ENCODE data around the gene KRT4.

KRT4 gene

DNA sequence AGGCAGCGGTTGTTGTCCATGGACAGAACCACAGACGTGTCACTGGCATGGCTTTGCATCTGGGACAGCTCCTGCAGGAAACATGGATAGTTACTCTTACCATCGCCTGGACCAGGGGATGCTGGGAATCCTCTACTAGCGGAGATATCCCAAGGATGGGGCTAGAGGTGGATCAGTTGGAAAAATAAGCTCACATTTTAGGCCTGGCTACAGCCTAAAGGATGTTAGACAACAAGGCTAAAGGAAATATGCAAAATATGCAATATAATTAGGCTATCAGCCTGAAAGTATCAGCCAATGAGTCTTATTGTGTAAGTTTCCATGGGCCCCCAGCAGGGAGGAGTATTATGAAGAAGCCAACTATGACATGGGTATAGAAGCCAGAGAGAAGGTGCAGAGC is 41.7 kb downstream of the KRT4 start:
- H4K91ac ChIP-seq (ENCODE audit: low read depth, low read length, poor library complexity), result no peak overlapping the region
- whole genome bisulfite sequencing, 2 donors (ENCODE audit: extremely low coverage in 2 of 2, insufficient read length in 2 of 2, insufficient replicate concordance in 1 of 2), result no CpG with 5 or more reads among the region's 4 CpGs
- H3K79me1 ChIP-seq (ENCODE audit: low read depth, low read length), result no peaks in the 10 kb centered on the region

DNA sequence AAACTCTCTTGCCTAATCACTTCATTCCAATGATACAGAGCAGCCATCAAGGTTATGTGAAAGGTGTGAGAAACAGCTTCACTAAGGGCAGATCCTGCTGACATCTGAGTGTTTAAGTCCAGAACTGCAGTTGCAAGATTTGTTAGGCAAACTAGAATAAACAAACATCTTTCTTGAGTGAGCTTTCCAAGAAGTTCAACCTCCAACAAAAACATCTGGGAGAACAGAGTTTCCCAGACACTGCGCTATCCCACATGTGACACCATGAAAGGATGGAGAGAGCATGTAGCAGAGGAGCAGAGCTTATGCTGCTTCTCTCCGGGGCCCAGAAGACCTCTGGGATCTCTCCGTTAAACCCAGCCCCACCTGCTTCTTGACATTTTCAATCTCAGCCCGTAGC is 42.4 kb downstream of the KRT4 start:
- Histone ChIP-seq H3K18ac (ENCODE audit: low read length) (no peak overlapping the region), H2BK12ac (ENCODE audit: low read length) (no peak overlapping the region), H3K4me2 (ENCODE audit: insufficient read depth, low read length, poor library complexity, severe bottlenecking) (no peak overlapping the region), H3K4ac (ENCODE audit: low read length) (no peak overlapping the region), H4K91ac (ENCODE audit: low read depth, low read length, poor library complexity) (no peak overlapping the region), H3K14ac (ENCODE audit: low read length) (no peak overlapping the region), H3K23ac (ENCODE audit: low read depth, low read length, poor library complexity) (no peak overlapping the region), H3K27ac (replicated peaks; ENCODE audit: low read length) (no peak overlapping the region), H3K9ac (ENCODE audit: low read depth, low read length, poor library complexity) (no peak overlapping the region), H2BK15ac (ENCODE audit: low read length) (no peak overlapping the region), H3K79me1 (ENCODE audit: low read depth, low read length) (no peaks in the 10 kb centered on the region), H2AFZ (ENCODE audit: low read length) (no peak overlapping the region), H3K4me1 (ENCODE audit: control insufficient read depth in 2 of 2, insufficient read depth in 1 of 2, low read depth in 1 of 2, low read length in 2 of 2) (peaks cover 0 to 3% of the 10 kb centered on the region in 2 donors), H4K8ac (ENCODE audit: low read depth, low read length) (no peak overlapping the region), H3K36me3 (replicated peaks in 1 of 2; ENCODE audit: control insufficient read depth in 2 of 2, insufficient read depth in 2 of 2, low read length in 2 of 2) (no peaks in the 10 kb centered on the region), H3K27me3 (ENCODE audit: control insufficient read depth in 3 of 3, insufficient read depth in 3 of 3, low read depth in 1 of 3, low read length in 3 of 3) (peaks cover 0 to 7% (median 0%) of the 10 kb centered on the region in 3 experiments), H3K9me3 (replicated peaks in 1 of 2; ENCODE audit: control insufficient read depth in 2 of 2, insufficient read depth in 1 of 2, low read depth in 1 of 2, low read length in 2 of 2) (peaks cover 0 to 2% of the 10 kb centered on the region in 2 donors), H2BK5ac (ENCODE audit: low read length) (no peak overlapping the region), H3K4me3 (ENCODE audit: low read length in 2 of 2) (no peak overlapping the region), H2BK120ac (ENCODE audit: low read depth, low read length) (no peak overlapping the region), H2AK5ac (ENCODE audit: low read depth, low read length) (no peak overlapping the region)
- no peak for DNase-seq (ENCODE audit: low spot score)
- WGBS, 2 donors (ENCODE audit: extremely low coverage in 2 of 2, insufficient read length in 2 of 2, insufficient replicate concordance in 1 of 2), result no CpG with 5 or more reads among the region's 4 CpGs

More for the DNA sequence above, 41.7 kb downstream of the KRT4 start:
- H3K36me3 ChIP-seq (replicated peaks in 1 of 2; ENCODE audit: control insufficient read depth in 2 of 2, insufficient read depth in 2 of 2, low read length in 2 of 2), result no peaks in the 10 kb centered on the region
- no peak overlapping the region for H2BK15ac ChIP-seq (ENCODE audit: low read length)
- peak overlapping the region in 1 of 2 donors; percentile 6 for H3K4me3 ChIP-seq (ENCODE audit: low read length in 2 of 2)
- H3K4me1 ChIP-seq (ENCODE audit: control insufficient read depth in 2 of 2, insufficient read depth in 1 of 2, low read depth in 1 of 2, low read length in 2 of 2), result peaks cover 0 to 3% of the 10 kb centered on the region in 2 donors
- H2BK5ac ChIP-seq (ENCODE audit: low read length), result no peak overlapping the region
- H3K14ac ChIP-seq (ENCODE audit: low read length), result no peak overlapping the region
- no peak overlapping the region for H3K4ac ChIP-seq (ENCODE audit: low read length)
- H3K18ac ChIP-seq (ENCODE audit: low read length), result peak overlapping the region; percentile 35
- no peak overlapping the region for H2AFZ ChIP-seq (ENCODE audit: low read length)
- no peak overlapping the region for H4K8ac ChIP-seq (ENCODE audit: low read depth, low read length)
- H2AK5ac ChIP-seq (ENCODE audit: low read depth, low read length), result no peak overlapping the region
- H3K23ac ChIP-seq (ENCODE audit: low read depth, low read length, poor library complexity), result no peak overlapping the region
- peaks cover 0 to 7% (median 0%) of the 10 kb centered on the region in 3 experiments for H3K27me3 ChIP-seq (ENCODE audit: control insufficient read depth in 3 of 3, insufficient read depth in 3 of 3, low read depth in 1 of 3, low read length in 3 of 3)
- H3K27ac ChIP-seq (replicated peaks; ENCODE audit: low read length), result no peak overlapping the region
- no peak overlapping the region for H2BK120ac ChIP-seq (ENCODE audit: low read depth, low read length)
- no peak for DNase-seq (ENCODE audit: low spot score)
- H3K9me3 ChIP-seq (replicated peaks in 1 of 2; ENCODE audit: control insufficient read depth in 2 of 2, insufficient read depth in 1 of 2, low read depth in 1 of 2, low read length in 2 of 2), result peaks cover 0 to 2% of the 10 kb centered on the region in 2 donors
- H3K4me2 ChIP-seq (ENCODE audit: insufficient read depth, low read length, poor library complexity, severe bottlenecking), result no peak overlapping the region
- H2BK12ac ChIP-seq (ENCODE audit: low read length), result no peak overlapping the region
- H3K9ac ChIP-seq (ENCODE audit: low read depth, low read length, poor library complexity), result no peak overlapping the region

DNA sequence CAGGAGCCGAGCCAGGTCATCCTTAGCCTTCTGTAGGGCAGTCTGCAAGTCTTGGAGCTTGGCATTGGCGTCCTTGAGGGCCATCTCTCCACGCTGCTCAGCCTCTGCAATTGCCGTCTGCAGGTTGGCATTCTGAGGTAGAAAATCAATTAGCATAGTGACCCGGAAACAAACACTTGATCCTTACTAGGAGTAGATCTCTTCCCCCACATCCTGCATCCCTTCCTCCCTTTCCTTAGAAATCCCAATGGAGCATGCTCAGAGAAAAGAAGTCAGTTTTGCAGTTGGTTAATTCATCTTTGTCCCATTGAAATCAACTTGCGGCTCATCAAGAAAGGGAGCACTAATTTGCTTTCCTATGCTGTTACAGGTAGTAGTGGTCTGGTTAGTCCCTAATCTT is 42.8 kb downstream of the KRT4 start:
- H3K36me3 ChIP-seq (replicated peaks in 1 of 2; ENCODE audit: control insufficient read depth in 2 of 2, insufficient read depth in 2 of 2, low read length in 2 of 2), result no peaks in the 10 kb centered on the region
- H2AK5ac ChIP-seq (ENCODE audit: low read depth, low read length), result no peak overlapping the region
- H3K23ac ChIP-seq (ENCODE audit: low read depth, low read length, poor library complexity), result no peak overlapping the region
- no peak overlapping the region for H3K9ac ChIP-seq (ENCODE audit: low read depth, low read length, poor library complexity)
- H3K4me3 ChIP-seq (ENCODE audit: low read length in 2 of 2), result no peak overlapping the region
- peaks cover 0 to 2% of the 10 kb centered on the region in 2 donors for H3K9me3 ChIP-seq (replicated peaks in 1 of 2; ENCODE audit: control insufficient read depth in 2 of 2, insufficient read depth in 1 of 2, low read depth in 1 of 2, low read length in 2 of 2)
- H3K18ac ChIP-seq (ENCODE audit: low read length), result no peak overlapping the region
- H3K4ac ChIP-seq (ENCODE audit: low read length), result no peak overlapping the region
- no peak overlapping the region for H2BK120ac ChIP-seq (ENCODE audit: low read depth, low read length)
- H4K91ac ChIP-seq (ENCODE audit: low read depth, low read length, poor library complexity), result no peak overlapping the region
- peaks cover 0 to 3% of the 10 kb centered on the region in 2 donors for H3K4me1 ChIP-seq (ENCODE audit: control insufficient read depth in 2 of 2, insufficient read depth in 1 of 2, low read depth in 1 of 2, low read length in 2 of 2)
- no peak overlapping the region for H3K14ac ChIP-seq (ENCODE audit: low read length)
- no peak overlapping the region for H4K8ac ChIP-seq (ENCODE audit: low read depth, low read length)
- no peak for DNase-seq (ENCODE audit: low spot score)
- no peak overlapping the region for H2BK15ac ChIP-seq (ENCODE audit: low read length)
- H3K79me1 ChIP-seq (ENCODE audit: low read depth, low read length), result no peaks in the 10 kb centered on the region
- no CpG with 5 or more reads among the region's 6 CpGs for WGBS, 2 donors (ENCODE audit: extremely low coverage in 2 of 2, insufficient read length in 2 of 2, insufficient replicate concordance in 1 of 2)
- no peak overlapping the region for H2BK12ac ChIP-seq (ENCODE audit: low read length)
- no peak overlapping the region for H2AFZ ChIP-seq (ENCODE audit: low read length)
- H3K27ac ChIP-seq (replicated peaks; ENCODE audit: low read length), result no peak overlapping the region
- peaks cover 0 to 7% (median 0%) of the 10 kb centered on the region in 3 experiments for H3K27me3 ChIP-seq (ENCODE audit: control insufficient read depth in 3 of 3, insufficient read depth in 3 of 3, low read depth in 1 of 3, low read length in 3 of 3)
- no peak overlapping the region for H3K4me2 ChIP-seq (ENCODE audit: insufficient read depth, low read length, poor library complexity, severe bottlenecking)
- H2BK5ac ChIP-seq (ENCODE audit: low read length), result no peak overlapping the region

DNA sequence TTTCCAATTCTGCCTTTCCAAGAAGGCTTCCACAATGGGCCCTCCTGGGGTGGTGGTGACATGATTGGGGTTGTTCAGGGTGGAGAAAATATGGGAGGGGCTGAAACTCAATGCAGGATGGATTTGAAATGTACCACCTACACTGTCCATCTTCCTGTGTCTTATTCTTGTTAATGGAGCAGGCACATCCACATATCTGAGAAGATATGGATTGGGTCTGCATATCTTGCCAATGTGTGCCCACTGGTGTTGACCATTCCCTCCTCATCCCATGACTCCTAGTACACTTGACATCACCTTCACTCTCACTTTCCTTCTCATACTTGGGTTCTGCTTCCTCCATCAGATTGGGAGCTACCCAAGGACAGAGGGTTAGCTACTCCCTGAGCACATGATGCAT is 44.0 kb downstream of the KRT4 start:
- Histone ChIP-seq H3K4ac (ENCODE audit: low read length) (no peak overlapping the region), H3K9me3 (replicated peaks in 1 of 2; ENCODE audit: control insufficient read depth in 2 of 2, insufficient read depth in 1 of 2, low read depth in 1 of 2, low read length in 2 of 2) (peaks cover 0 to 2% of the 10 kb centered on the region in 2 donors), H3K27me3 (ENCODE audit: control insufficient read depth in 3 of 3, insufficient read depth in 3 of 3, low read depth in 1 of 3, low read length in 3 of 3) (peaks cover 0 to 7% (median 0%) of the 10 kb centered on the region in 3 experiments), H4K91ac (ENCODE audit: low read depth, low read length, poor library complexity) (no peak overlapping the region), H2BK12ac (ENCODE audit: low read length) (no peak overlapping the region), H3K4me1 (ENCODE audit: control insufficient read depth in 2 of 2, insufficient read depth in 1 of 2, low read depth in 1 of 2, low read length in 2 of 2) (peaks cover 0 to 3% of the 10 kb centered on the region in 2 donors), H3K36me3 (replicated peaks in 1 of 2; ENCODE audit: control insufficient read depth in 2 of 2, insufficient read depth in 2 of 2, low read length in 2 of 2) (no peaks in the 10 kb centered on the region), H2AK5ac (ENCODE audit: low read depth, low read length) (no peak overlapping the region), H3K18ac (ENCODE audit: low read length) (no peak overlapping the region), H4K8ac (ENCODE audit: low read depth, low read length) (no peak overlapping the region), H3K27ac (replicated peaks; ENCODE audit: low read length) (no peak overlapping the region), H3K4me2 (ENCODE audit: insufficient read depth, low read length, poor library complexity, severe bottlenecking) (no peak overlapping the region), H3K14ac (ENCODE audit: low read length) (no peak overlapping the region), H2BK120ac (ENCODE audit: low read depth, low read length) (no peak overlapping the region), H2BK15ac (ENCODE audit: low read length) (no peak overlapping the region), H3K79me1 (ENCODE audit: low read depth, low read length) (no peaks in the 10 kb centered on the region), H3K4me3 (ENCODE audit: low read length in 2 of 2) (no peak overlapping the region), H2BK5ac (ENCODE audit: low read length) (no peak overlapping the region), H3K9ac (ENCODE audit: low read depth, low read length, poor library complexity) (no peak overlapping the region), H2AFZ (ENCODE audit: low read length) (no peak overlapping the region), H3K23ac (ENCODE audit: low read depth, low read length, poor library complexity) (no peak overlapping the region)
- no peak for DNase-seq (ENCODE audit: low spot score)
